NB4 (cell line): ENCODE results near the gene SMAD3.

Source experiments
- DNase-seq: peaks from one replicate; pipeline ENCODE4 v3.0.0; 2010; ENCODE audit warnings: low read depth
- H3K4me3 ChIP-seq: one replicate; pipeline ENCODE4 v1.5.1; 2011; ENCODE audit warnings: mild to moderate bottlenecking, low read depth, low read length, moderate library complexity
- MYC ChIP-seq: IDR thresholded peaks from 2 replicates; pipeline ENCODE4 v1.6.1; 2011; ENCODE audit warnings: low read depth, low read length
- POLR2A ChIP-seq: IDR thresholded peaks from 2 replicates; pipeline ENCODE4 v1.6.1; 2011; ENCODE audit warnings: mild to moderate bottlenecking; ENCODE audit not compliant: insufficient read length; ENCODE audit errors: extremely low read depth
- TF ChIP-seq, protein P1 (sequence below): IDR thresholded peaks from one replicate; pipeline ENCODE4 v1.5.1; 2012; ENCODE audit warnings: low read depth, low read length
- TF ChIP-seq, protein P2 (sequence below): IDR thresholded peaks from 2 replicates; pipeline ENCODE4 v1.6.1; 2011; ENCODE audit warnings: low read depth, low read length

SMAD3 gene

DNA sequence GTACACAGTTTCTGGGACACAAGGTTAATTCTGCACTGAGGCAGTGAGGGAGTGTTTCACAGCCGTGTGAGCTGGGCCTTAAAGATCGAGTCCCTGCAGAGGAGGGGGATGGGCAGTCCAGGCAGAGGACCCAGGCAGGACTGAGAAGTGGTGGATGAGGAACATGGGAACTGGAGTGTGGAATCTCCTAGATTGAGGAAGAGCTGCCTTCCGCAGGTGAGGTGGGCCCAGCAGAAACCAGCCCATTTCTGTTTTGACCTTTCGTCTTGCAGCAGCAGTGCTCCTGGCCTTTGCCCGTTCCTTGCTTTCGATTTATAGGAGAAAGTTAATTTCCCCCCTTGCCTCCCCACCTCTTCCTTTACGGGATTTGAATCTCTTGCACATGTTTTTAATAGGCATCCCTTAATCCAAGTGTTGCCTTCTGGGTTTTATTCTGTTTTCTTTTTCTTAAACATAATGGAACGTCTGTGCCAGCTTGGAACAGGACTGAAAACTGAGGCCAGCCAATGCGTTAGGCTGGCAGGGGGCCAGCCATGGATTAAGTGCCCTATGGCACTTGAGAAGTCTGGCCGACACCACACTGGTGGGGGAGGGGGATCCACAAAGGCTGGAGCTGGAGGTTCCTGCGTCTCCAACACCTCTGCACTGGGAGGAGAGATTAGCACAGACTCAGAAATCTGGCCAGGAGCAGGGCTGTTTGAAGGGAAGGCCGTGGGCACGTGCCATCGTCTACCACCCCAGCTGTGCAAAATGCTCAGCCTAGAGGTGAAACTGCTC, 111.0 kb downstream of the SMAD3 start:
- no peak for DNase-seq
- TF ChIP-seq POLR2A (no peak), MYC (no peak)
- TF ChIP-seq, protein P1, sequence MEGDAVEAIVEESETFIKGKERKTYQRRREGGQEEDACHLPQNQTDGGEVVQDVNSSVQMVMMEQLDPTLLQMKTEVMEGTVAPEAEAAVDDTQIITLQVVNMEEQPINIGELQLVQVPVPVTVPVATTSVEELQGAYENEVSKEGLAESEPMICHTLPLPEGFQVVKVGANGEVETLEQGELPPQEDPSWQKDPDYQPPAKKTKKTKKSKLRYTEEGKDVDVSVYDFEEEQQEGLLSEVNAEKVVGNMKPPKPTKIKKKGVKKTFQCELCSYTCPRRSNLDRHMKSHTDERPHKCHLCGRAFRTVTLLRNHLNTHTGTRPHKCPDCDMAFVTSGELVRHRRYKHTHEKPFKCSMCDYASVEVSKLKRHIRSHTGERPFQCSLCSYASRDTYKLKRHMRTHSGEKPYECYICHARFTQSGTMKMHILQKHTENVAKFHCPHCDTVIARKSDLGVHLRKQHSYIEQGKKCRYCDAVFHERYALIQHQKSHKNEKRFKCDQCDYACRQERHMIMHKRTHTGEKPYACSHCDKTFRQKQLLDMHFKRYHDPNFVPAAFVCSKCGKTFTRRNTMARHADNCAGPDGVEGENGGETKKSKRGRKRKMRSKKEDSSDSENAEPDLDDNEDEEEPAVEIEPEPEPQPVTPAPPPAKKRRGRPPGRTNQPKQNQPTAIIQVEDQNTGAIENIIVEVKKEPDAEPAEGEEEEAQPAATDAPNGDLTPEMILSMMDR: no peak
- TF ChIP-seq, protein P2, sequence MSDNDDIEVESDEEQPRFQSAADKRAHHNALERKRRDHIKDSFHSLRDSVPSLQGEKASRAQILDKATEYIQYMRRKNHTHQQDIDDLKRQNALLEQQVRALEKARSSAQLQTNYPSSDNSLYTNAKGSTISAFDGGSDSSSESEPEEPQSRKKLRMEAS: no peak
- H3K4me3 ChIP-seq: no peak overlapping the region

DNA sequence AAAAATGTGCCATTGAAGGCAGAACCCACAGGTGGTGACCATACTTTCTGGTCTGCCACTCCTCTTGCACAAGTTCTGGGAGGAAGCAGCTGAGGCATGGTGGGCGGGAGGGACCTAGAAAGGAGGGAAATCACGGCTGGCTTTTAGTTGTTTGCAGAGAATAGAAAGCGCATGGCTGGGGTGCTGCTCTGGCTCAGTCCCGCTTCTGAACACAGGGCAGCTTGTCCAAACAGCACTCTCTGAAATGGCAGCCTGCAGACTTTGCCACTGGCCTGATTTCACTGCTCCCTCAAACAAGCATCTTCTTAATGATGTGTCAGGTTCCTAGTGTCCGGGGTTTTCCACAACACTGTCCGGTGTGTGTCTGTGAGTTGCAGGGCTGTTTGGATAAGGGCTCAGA, 112.3 kb downstream of the SMAD3 start:
- peak; percentile 50 for DNase-seq
- H3K4me3 ChIP-seq: no peak overlapping the region
- TF ChIP-seq MYC (no peak), POLR2A (no peak)
- TF ChIP-seq, protein P2: no peak
- TF ChIP-seq, protein P1: no peak

DNA sequence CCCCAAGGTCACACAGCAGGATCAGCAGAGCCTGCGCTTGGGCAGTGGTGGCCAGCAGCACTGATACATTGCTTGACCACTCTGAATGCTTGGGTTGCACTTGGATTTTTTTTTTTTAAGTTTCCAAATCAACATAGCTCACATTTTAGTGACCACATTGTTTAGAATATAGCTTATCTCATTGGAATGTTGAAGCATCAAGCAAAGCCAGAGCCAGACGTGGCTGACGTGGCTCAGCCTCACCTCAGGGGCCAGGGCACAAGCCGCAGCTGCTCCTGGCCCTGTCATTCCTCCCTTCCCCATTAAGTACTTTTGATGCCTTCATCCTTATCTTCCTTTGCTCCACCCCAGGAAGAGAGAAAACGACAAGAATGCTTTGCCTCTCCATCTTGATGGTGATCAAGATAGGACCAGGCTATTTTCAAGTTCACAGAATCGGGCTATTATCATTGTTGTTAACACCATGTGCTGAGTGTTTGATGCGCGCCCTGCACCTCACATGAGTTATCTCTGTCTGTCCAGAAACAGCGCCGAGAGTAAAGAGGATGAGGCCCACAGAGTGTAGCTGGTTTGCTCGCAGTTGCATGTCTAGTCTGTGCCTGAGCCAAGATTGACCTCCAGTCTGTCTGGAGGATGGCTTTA, 113.3 kb downstream of the SMAD3 start:
- H3K4me3 ChIP-seq: no peak overlapping the region
- TF ChIP-seq, protein P2: no peak
- no peak for TF ChIP-seq POLR2A
- TF ChIP-seq, protein P1: no peak
- no peak for TF ChIP-seq MYC
- DNase-seq: no peak

DNA sequence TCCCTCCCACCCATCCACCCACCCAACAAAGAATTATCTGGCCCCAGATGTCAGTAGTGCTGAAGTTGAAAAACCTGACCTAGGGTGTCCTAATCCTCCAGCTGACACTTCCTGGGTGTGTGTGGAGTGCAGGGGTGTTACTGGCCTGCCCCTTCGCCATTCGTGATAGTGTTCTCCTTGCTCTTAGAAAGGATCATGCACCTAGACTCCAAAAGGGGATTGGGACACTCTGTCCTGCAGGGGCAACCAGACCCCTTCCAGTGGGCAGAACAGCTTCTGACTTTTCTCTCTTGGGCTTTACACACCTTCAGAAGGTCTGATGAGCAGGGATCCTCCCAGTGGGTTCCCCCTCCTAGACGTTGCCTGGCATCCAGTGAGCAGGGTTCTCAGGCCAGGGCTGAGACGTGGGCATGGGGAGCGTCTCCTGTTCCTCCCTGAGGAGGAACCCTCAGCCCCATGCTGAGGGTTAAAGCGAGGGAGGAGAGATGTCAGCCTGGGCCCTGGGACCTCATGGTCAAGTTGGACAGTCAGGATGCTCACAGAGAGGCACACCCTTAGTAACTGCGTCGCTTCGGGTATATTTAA, 114.1 kb downstream of the SMAD3 start:
- no peak for DNase-seq
- TF ChIP-seq, protein P1: no peak
- TF ChIP-seq MYC (no peak), POLR2A (no peak)
- TF ChIP-seq, protein P2: no peak

DNA sequence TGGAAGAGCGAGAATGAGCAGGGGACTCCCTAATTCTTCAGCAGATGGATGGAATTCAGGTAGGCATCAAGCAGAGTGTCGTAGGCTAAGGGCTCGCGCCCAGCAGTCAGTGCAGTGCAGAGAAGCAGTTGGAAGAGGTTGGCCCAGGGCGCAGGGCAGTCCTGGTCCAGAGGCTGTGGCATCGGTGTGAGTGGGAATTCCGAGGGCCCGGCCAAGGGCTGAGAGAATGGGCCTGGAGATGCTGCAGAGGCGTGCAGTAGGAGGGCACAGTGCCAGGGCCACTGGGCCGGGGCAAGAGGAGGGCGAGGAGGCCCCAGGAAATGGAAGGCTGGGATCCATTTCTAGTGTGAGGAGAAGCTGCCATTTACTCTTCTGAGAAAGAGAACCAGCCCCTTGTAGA, 114.6 kb downstream of the SMAD3 start:
- H3K4me3 ChIP-seq: no peak overlapping the region
- TF ChIP-seq, protein P2: no peak
- TF ChIP-seq, protein P1: no peak
- TF ChIP-seq POLR2A: no peak
- no peak for DNase-seq

More for the DNA sequence above, 114.1 kb downstream of the SMAD3 start:
- no peak overlapping the region for H3K4me3 ChIP-seq
